ENCODE results near the gene FARS2. TPM values are rescaled to one million over a fixed set of nuclear protein-coding genes. Genes with fewer than 3 reads are reported as not detected.

FARS2 gene
- total RNA-seq, 1 experiment from 2014 or later, result 17.8 TPM

GRCh38 chr6:5433324-5433723 lies 172.0 kb downstream of the FARS2 start:
- H3K4me3 ChIP-seq (ENCODE audit: low read depth, low read length, poor library complexity, severe bottlenecking), result no peak overlapping the region
- no peaks in the 10 kb centered on the region for H3K36me3 ChIP-seq (ENCODE audit: insufficient read depth, low read length, poor library complexity, severe bottlenecking)
- H3K27me3 ChIP-seq (replicated peaks; ENCODE audit: insufficient read depth, low read depth, low read length, poor library complexity), result no peaks in the 10 kb centered on the region
- no TSS peak for BruUV-seq (replicated peaks)
- H3K4me1 ChIP-seq (ENCODE audit: insufficient read depth, low read length, poor library complexity, severe bottlenecking), result no peaks in the 10 kb centered on the region
- H3K9me3 ChIP-seq (ENCODE audit: low read depth, low read length, poor library complexity, severe bottlenecking), result no peaks in the 10 kb centered on the region
- DNase-seq (ENCODE audit: low spot score), result no peak
- no peak overlapping the region for H3K27ac ChIP-seq (ENCODE audit: low read depth, low read length, poor library complexity, severe bottlenecking)
- CTCF ChIA-PET, result no interaction called here
- intact Hi-C loops (cut with micrococcal nuclease; ENCODE audit: unreplicated experiment), result no loop called here
- POLR2A ChIA-PET (ENCODE audit: low non-redundant PET), result no interaction called here
- TF ChIP-seq EZH2 (IDR thresholded peaks at IDR 0.05; ENCODE audit: borderline replicate concordance, low read depth, low read length, poor library complexity, severe bottlenecking) (no peak), CTCF (conservative IDR thresholded peaks at IDR 0.05; ENCODE audit: low read depth, low read length) (no peak)

- Histone ChIP-seq H3K4me3 (ENCODE audit: low read depth, low read length, poor library complexity, severe bottlenecking) (no peak overlapping the region), H3K27ac (ENCODE audit: low read depth, low read length, poor library complexity, severe bottlenecking) (no peak overlapping the region), H3K27me3 (replicated peaks; ENCODE audit: insufficient read depth, low read depth, low read length, poor library complexity) (no peaks in the 10 kb centered on the region), H3K9me3 (ENCODE audit: low read depth, low read length, poor library complexity, severe bottlenecking) (no peaks in the 10 kb centered on the region), H3K4me1 (ENCODE audit: insufficient read depth, low read length, poor library complexity, severe bottlenecking) (no peaks in the 10 kb centered on the region), H3K36me3 (ENCODE audit: insufficient read depth, low read length, poor library complexity, severe bottlenecking) (no peaks in the 10 kb centered on the region)
- DNase-seq (ENCODE audit: low spot score), result peak; percentile 7
- POLR2A ChIA-PET (ENCODE audit: low non-redundant PET), result no interaction called here
- no TSS peak for BruUV-seq (replicated peaks)
- intact Hi-C loops (cut with micrococcal nuclease; ENCODE audit: unreplicated experiment), result no loop called here
- TF ChIP-seq EZH2 (IDR thresholded peaks at IDR 0.05; ENCODE audit: borderline replicate concordance, low read depth, low read length, poor library complexity, severe bottlenecking), result no peak
- TF ChIP-seq CTCF (conservative IDR thresholded peaks at IDR 0.05; ENCODE audit: low read depth, low read length), result no peak
- CTCF ChIA-PET, result no interaction called here
Measured at GRCh38 chr6:5435449-5435848, 174.1 kb downstream of the FARS2 start.

DNA sequence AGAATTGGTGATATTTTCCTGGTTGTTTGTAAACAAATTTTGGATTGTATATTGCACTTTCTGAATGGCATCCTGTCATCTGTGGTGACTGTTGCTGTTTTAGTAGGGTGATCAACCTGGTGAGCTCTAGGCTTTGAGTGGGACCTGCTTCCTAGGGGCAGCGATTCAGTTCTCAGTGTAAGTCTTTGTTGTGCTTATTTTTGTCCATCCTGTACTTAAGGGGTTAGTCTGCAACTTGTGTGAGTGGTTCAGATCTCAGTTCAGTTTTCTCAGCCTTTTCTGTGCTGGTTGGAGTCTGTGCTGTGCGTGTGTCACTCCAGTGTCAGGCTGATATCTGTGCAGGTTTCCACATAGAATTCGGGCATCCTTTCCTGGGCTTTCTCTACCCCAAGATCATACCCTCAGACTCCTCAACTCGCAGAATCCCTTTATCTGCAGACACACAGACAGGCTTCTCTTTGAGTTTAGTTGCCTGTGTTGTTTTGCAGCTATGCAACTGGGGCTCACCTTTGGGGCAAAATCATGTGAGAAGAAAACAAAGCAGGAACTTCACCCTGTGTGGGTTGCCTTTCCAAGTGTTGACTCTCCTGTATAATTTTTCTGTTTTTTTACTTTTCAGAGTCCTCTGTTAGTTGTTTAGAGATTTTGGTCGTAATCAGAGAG lies 177.7 kb downstream of the FARS2 start:
- BruUV-seq (replicated peaks), result no TSS peak

More for the DNA sequence above, 177.7 kb downstream of the FARS2 start:
- Histone ChIP-seq H3K4me3 (ENCODE audit: low read depth, low read length, poor library complexity, severe bottlenecking) (no peak overlapping the region), H3K36me3 (ENCODE audit: insufficient read depth, low read length, poor library complexity, severe bottlenecking) (no peaks in the 10 kb centered on the region), H3K9me3 (ENCODE audit: low read depth, low read length, poor library complexity, severe bottlenecking) (no peaks in the 10 kb centered on the region), H3K27me3 (replicated peaks; ENCODE audit: insufficient read depth, low read depth, low read length, poor library complexity) (no peaks in the 10 kb centered on the region), H3K27ac (ENCODE audit: low read depth, low read length, poor library complexity, severe bottlenecking) (no peak overlapping the region), H3K4me1 (ENCODE audit: insufficient read depth, low read length, poor library complexity, severe bottlenecking) (no peaks in the 10 kb centered on the region)
- intact Hi-C loops (cut with micrococcal nuclease; ENCODE audit: unreplicated experiment), result no loop called here
- CTCF ChIA-PET, result no interaction called here
- POLR2A ChIA-PET (ENCODE audit: low non-redundant PET), result no interaction called here
- no peak for DNase-seq (ENCODE audit: low spot score)
- TF ChIP-seq EZH2 (IDR thresholded peaks at IDR 0.05; ENCODE audit: borderline replicate concordance, low read depth, low read length, poor library complexity, severe bottlenecking), result no peak
- TF ChIP-seq CTCF (conservative IDR thresholded peaks at IDR 0.05; ENCODE audit: low read depth, low read length), result no peak

Measured in A673 (cell line).